ENCODE data around the gene AGPAT1.
A peak's percentile ranks its signal among the peaks of the same experiment; 100 is the strongest.
"Not testable (repeated sequence)": the region's sequence is repeated elsewhere in the genome, so short reads cannot be mapped to it uniquely, and the experiment has no call there.

AGPAT1 gene

DNA sequence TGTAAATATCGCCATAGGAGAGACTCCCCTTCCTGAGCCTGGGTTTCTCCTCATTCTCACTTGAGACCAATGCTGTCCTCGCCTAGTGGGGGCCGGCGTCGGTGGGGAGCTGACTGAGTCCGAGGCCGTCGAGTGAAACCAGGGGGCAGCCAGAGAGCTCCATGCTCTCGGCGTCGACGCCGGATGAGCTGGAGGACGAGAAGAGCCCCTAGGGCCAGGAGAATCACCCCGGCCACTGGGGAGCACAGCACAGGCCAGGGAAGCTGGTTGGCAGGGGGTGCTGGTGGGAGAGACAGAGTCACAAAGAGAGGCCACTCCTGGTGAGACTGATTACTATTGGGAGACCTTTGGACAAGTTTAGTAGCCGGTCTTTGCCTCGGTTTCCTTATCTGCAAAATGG is 23.0 kb upstream of the AGPAT1 start:
- no peak for DNase-seq (ENCODE audit: low spot score)

- no peak for DNase-seq (ENCODE audit: low spot score)
Observed at GRCh38 chr6:32198345-32198696, 22.4 kb upstream of the AGPAT1 start.

DNA sequence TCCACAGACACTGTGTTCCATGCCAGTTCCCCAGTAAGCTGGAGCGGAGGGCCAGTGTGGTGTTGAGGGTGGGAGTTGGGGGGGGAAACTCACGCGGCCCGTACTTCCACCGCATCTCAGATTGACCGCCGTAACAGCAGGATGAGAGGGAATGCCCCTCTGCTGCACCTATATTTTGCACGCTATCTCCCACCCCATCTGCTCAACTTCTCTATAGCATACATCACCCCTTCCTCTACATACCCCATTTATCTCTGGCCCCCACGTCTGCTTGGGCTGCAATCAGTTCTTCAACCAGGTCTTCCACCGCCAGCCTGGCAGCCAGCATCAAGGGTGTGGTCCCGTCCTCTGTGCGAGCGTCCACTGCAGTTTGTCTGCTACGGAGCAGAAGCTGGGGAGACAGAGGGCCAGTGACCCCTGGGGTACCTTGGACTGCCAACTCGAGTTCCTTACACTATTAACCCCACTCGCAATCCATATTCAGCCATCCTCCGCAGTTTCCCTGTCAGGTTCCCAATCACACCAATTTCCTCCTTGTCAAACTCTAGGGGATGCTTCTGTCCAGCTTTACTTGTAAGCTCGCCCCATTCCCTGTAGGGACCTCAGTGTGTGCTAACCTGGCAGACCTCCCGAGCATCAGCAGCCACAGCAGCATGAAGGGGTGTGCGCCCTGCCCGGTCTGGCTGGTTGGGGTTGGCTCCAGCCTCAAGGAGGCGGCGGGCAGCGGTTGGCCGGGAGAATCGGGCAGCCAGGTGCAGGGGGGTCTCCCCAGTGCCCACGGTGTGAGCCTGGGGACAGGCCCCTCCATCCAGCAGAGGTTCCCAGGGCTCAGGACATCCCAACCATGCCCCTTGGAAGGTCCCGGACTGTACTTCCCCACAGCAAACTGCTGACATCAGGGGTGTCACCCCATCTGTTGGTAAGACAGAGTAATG is 21.1 kb upstream of the AGPAT1 start:
- no peak for DNase-seq (ENCODE audit: low spot score)

- DNase-seq (ENCODE audit: low spot score), result peak; percentile 85
Observed at GRCh38 chr6:32195902-32196681, 20.2 kb upstream of the AGPAT1 start.

DNA sequence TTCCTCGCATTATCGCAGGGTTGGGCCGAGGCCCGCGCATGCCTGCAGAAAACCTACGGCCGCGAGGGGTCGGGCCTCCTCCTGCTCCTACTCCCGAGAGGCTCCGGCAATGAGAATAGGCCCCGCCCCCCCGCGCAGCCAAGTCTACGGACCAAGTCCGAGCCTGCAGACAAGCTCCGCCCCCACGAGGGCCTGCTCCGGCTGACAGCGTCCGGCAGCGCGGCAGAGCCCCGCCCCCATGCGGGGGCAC is 19.7 kb upstream of the AGPAT1 start:
- peak; percentile 99 for DNase-seq (ENCODE audit: low spot score)

DNA sequence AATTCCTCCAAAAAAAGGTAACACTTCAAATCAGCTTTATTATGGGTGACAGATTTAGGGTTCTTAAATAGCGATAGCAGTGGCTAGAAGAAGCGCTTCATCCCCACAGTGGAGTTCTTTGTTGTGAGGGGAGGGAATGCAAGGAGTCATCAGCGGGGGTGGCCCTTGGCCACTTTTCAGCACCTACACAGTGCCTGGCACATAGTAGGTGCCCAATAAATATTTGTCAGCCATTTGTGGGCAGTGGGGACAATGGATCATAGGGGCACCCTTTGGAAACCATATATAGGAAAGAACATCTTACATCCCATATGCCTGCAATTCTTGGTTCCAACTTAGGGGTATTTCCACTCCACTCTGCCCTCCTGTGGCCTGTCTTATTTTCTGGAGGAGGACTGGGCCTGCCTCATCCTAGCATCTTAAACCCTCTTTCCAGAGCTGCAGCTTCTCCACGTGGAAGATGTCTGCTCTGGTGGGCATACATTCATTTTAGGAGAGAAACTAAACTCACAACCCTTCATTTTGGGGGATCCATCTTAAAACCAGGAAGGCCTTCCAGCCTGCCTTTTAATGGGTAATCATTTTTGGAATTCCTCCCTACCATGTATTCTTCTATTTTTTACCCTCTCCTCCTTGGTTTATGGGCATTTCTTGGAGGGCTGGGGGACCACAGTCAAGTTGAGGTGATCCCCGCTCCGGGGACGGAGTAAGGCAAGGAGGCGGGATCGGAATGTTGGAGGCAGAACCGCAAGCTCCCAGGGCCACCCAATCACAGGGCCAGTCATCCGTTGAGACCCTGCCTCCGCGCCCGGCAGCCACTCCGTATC is 19.2 kb upstream of the AGPAT1 start:
- peak; percentile 78 for DNase-seq (ENCODE audit: low spot score)

DNA sequence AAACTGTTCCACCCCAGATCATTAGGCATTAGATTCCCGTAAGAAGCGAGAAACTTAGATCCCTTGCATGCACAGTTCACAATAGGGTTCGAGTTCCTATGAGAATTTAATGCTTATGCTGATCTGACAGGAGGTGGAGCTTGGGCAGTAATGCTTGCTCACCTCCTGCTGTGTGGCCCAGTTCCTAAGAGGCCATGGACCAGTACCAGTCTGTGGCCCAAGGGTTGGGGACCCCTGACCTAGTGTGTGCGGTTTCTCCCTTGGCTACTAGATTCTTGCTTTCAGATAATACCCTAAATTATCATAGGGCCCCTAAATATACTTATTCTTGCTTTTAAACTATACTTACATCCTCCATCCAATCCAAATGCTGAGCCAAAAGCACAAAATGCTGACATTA is 18.5 kb upstream of the AGPAT1 start:
- DNase-seq (ENCODE audit: low spot score), result no peak

DNA sequence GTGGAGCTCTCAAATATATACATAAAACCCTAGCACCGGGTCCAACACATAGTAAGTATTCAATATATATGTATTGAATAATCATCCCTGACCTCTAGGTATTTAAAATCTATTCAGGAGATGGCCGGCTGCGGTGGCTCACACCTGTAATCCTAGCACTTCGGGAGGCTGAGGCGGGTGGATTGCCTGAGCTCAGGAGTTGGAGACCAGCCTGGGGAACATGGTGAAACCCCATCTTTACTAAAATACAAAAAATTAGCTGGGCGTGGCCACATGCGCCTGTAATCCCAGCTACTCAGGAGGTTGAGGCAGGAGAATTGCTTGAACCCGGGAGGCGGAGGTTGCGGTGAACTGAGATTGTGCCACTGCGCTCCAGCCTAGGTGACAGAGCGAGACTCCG is 17.2 kb upstream of the AGPAT1 start:
- not testable (repeated sequence) for DNase-seq (ENCODE audit: low spot score)

DNA sequence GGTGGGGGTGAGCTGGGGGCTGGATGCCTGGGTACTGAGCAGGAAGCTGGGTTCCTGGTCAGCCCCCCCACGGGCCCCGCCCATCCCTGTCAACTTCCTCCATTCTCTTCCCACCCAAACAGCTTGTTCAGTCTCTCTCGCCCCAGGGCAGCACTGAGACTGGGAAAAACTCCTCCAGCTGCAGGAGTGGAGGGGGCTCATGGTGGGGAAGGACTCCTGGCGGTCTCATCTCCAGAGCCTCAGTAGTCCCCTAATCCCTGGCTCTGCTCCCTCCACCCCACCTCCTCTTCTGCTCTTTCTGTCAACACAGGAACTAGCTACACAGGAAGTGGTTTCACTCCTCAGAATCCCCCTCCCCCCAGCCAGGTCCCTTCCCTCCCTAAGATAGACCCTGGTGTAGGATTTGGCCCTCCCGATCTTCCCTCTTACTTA is 16.7 kb upstream of the AGPAT1 start, which contains the start of gene GPSM3:
Gene GPSM3, minus strand, starts transcription at position 36 of the 432 bp plus-strand sequence. CDS start 130 bp downstream, outside the sequence.
- peak; percentile 62 for DNase-seq (ENCODE audit: low spot score)

DNA sequence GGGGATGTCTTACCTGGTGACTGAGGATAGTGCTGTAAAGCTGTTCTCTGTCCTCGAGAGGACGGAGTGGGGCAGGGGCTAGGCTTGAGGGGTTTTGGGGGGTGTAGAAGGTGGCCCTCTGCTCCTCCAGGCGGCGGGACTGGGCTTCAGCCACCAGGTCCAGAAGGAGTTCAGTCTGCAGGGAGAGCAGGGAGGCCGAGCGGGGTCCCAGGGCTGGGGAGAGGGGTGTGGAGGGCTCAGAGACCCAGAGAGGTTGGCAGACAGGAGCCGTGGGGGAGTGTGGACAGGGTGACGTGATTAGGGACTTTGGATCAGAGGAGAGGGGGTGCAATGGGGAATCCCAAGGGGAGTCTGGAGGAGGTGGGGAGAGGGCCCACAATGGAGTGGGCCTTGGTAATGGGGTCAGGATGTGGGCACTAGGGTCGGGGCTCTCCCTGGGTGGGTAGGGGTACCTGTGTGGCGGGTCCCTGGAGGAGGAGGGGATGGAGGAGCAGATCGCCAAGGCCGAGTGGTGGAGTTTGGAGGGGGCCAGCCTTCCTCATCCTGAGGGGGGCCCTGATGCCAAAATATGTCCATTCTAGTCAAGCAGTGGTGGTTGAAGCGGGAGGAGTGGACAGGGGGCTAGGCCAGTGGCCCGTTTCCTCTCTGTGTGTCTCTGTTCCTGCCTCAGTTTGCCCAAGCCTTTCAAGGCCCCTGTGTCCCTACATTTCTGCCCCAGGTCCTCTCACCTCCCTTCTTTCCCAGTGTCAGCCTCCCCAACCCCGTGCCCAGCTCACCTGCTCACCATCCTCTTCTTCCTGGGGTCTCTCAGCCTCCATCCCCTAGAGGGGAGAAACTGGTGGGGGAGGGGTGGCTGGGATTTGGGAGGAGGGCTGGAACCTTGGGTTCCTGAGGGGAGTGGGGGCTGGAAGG is 16.1 kb upstream of the AGPAT1 start:
- no peak for DNase-seq (ENCODE audit: low spot score)

DNA sequence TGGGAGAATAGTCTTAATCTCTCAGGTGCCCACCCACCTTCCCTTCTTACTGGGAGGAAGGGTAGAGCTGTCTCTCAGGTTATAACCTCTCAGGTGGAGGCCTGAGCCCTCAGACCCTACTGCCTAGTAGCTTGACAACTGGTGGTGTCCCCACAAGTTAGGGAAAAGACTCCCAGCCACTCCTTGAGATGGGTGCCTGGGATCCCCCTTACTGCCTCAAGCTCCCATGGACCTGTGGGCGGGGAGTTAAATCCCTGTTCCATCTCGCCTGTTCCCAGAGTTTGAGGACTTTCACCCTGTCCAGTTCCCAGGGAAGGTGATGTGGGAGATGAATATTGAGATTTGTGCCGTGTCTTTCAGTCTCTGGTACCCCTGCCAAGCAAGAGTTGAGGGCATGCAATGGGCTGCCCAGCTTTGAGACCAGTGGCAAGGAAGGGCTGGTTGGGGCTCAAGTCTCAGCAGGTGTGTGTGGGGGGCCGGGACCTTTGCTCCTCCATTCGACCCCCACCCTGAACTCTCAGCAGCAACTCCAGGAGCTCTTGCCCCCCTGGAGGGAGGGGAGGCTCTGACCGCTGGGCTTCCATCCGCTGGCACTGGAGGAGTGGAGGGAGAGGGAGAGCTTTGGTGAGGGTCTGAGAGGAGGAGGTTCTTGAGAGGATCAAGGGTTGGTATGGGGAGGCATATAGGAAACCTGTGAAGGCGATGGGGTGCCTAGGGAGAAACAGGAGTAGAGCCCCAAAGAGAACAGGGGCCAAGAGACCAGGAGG is 15.2 kb upstream of the AGPAT1 start:
- no peak for DNase-seq (ENCODE audit: low spot score)

DNA sequence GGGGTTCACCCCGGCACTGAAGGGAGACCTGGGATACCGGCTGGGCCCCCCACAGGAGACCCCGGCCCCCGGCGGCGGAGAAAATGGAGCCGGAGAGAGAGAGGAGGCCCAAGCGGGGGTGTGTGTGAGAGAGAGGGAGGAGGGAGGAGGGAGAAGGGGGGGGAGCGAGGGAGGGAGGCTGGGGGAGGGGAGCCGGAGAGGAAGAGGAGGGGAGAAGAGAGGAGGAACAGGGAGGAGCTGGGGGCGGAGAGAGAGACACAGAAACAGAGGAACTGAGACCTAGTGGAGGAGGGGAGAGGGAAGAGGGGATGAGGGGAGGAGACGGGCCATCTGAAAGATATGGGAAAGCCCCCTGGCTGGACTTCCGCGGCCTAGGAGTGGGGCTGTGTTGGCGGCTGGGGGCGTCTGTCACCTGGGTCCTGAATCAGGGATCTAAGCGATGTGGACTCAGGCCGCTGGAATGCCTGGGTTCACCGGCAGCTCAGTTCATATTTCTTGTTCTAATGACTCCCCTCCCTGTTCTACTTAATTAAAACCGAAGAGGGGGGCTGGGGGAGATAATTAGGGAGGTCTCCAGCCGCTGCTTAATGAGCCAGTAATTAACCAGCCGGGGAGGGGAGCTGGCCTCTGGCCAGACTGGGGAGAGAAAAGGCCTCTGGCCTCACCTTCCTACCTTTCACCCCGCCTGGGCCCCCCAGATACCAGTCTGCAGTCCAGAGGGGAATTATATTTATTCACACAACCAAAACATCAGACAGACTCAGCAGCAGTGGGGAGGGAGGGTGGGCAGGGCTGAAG is 14.4 kb upstream of the AGPAT1 start, which contains the start of gene PBX2:
Gene PBX2, minus strand, starts transcription at position 149 of the 798 bp plus-strand sequence. CDS start 287 bp downstream, outside the sequence.
- DNase-seq (ENCODE audit: low spot score), result peak; percentile 86

DNA sequence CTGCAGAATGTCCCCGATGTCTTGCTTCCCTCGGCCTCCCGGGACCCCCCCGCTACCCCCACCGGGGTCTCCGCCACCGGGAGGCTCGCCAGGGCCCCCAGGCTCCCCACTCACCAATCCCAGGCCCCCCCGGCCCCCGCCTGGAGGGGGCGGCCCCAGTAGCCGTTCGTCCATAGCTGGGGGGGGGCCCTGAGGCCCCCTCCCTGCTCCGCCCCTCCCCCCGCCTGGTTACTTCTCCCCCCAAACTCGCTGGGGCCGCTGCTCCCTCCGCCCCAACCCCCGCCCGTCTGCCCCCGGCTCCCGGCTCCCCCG is 13.8 kb upstream of the AGPAT1 start:
- no peak for DNase-seq (ENCODE audit: low spot score)

GRCh38 chr6:32189069-32189741 is 13.3 kb upstream of the AGPAT1 start:
- DNase-seq (ENCODE audit: low spot score), result peak; percentile 22

- DNase-seq (ENCODE audit: low spot score), result no peak
Observed at GRCh38 chr6:32188381-32189068, 12.6 kb upstream of the AGPAT1 start.

DNA sequence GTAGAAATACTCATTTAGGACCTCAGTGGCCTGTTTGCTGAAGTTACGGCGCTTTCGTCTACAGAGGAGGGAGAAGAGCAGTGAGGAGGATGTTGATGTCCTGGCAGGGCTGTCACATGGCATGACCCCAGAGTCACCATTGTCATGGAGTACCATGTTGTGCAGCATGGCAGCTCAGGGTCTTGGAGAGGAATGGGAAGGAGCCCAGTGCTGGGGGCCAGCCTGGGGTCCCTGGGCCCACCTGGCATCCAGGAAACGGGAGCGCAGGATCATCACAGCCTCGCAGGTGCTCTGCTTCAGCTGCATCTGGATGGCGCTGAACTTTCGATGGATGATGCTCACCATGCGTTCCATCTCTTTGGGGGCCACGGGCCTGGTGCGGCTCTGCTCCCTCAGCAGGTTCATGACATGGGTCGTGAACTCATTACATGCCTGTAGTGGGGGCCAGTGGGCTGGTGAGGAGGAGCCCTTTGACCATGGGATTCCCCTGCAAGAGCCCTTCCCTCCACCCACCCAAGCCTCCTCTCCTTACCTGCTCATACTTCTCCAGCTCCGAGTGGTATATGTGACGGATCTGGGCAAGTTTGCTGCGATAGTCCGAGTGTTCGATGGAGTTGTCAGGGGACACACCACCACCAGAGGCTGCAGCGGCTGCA is 12.0 kb upstream of the AGPAT1 start:
- DNase-seq (ENCODE audit: low spot score), result not testable (repeated sequence)

DNA sequence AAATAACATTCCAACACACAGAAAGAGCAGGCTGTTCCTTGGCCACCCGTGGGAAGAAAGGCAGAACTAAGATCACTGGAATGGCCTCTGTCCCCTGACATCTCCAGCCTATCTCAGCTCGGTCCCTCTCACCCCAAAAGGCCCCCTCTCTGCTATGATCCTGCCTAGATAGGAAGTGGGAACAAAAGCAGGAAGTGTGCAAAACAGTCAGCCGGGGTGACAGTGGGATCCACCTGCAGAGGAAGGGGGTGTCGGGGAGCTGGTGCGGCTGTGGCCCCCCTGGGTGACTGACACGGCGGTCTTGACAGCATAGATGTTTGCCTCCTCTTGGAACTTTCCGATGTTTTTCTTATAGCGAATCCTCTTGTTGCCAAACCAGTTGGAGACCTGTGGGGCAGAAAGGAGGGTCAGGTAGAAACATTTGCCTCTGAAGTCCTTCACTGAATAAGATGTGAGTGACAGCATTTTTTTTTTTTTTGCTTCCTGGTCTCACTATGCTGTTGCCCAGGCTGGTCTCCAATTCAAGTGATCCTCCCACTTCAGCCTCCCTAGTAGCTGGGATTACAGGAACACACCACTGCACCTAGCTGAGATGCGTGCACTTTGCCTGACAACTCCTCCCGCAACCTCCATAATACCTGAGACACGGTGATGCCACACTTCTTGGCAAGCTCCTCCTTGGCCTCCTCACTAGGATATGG is 11.3 kb upstream of the AGPAT1 start:
- no peak for DNase-seq (ENCODE audit: low spot score)

Data from NAMALWA (cell line).